Stimulated activated CD8-positive, alpha-beta memory T cell treated with anti-CD3 and anti-CD28 coated beads, Interleukin-7, amount 100 ng/mL, for 48 hours (primary cell): ENCODE measurements around the gene CMTR1.
"Not testable (repeated sequence)": the region's sequence is repeated elsewhere in the genome, so short reads cannot be mapped to it uniquely, and the experiment has no call there.

Source experiments
- DNase-seq, 2 donors: peaks; one replicate each; pipeline ENCODE4 v3.0.0-alpha.2; 2020; ENCODE audit warnings: low read depth in 1 of 2; ENCODE audit errors: extremely low read depth in 1 of 2

CMTR1 gene

GRCh38 chr6:37491171-37491829, 58.3 kb downstream of the CMTR1 start:
- DNase-seq, result no peak

- DNase-seq, result no peak
These were observed 58.8 kb downstream of the CMTR1 start for GRCh38 chr6:37491830-37492208.

GRCh38 chr6:37492236-37492972, 59.4 kb downstream of the CMTR1 start:
- DNase-seq, result no peak

- DNase-seq, result no peak
These were observed 60.1 kb downstream of the CMTR1 start for GRCh38 chr6:37492991-37493660.

GRCh38 chr6:37493661-37493995, 60.6 kb downstream of the CMTR1 start:
- DNase-seq, result no peak

- DNase-seq, result no peak
These were observed 62.4 kb downstream of the CMTR1 start for GRCh38 chr6:37495244-37495934.

GRCh38 chr6:37496951-37497885, 64.2 kb downstream of the CMTR1 start:
- no peak for DNase-seq

- DNase-seq, result peak; percentile 96 to 99
These were observed 66.6 kb downstream of the CMTR1 start, which contains the start of gene CCDC167 for GRCh38 chr6:37499433-37500293. CCDC167 (minus strand) TSS chr6:37499893; CDS start chr6:37499863, 30 bp downstream.

GRCh38 chr6:37500294-37500608, 67.2 kb downstream of the CMTR1 start:
- no peak for DNase-seq

- DNase-seq, result not testable (repeated sequence)
These were observed 67.9 kb downstream of the CMTR1 start for GRCh38 chr6:37500904-37501303.

- DNase-seq, result no peak
These were observed 68.8 kb downstream of the CMTR1 start for GRCh38 chr6:37501632-37502491.

GRCh38 chr6:37502703-37503291, 69.8 kb downstream of the CMTR1 start:
- DNase-seq, result no peak

- no peak for DNase-seq
These were observed 70.4 kb downstream of the CMTR1 start for GRCh38 chr6:37503309-37503965.

- DNase-seq, result no peak
These were observed 71.0 kb downstream of the CMTR1 start for GRCh38 chr6:37504024-37504423.

GRCh38 chr6:37506479-37506878, 73.5 kb downstream of the CMTR1 start:
- no peak for DNase-seq

GRCh38 chr6:37507077-37507476, 74.1 kb downstream of the CMTR1 start:
- DNase-seq, result no peak

- DNase-seq, result no peak
These were observed 74.8 kb downstream of the CMTR1 start for GRCh38 chr6:37507690-37508421.
